GM23338 (cell line): Measurements from ENCODE around the gene ADGRL3. TPM values are rescaled to one million over a fixed set of nuclear protein-coding genes. Genes with fewer than 3 reads are reported as not detected.

ENCODE experiments used
- ATAC-seq: fragments of 200-7000 bp; cut with Tn5 transposase; 3 replicates; pipeline ENCODE4 v1.9.1; 2020
- DNase-seq: peaks from one replicate; pipeline ENCODE4 v3.0.0-alpha.2; 2015; ENCODE audit warnings: low spot score
- H2AFZ ChIP-seq: fragments of 200-600 bp; sonication (generic); 2 replicates; pipeline ENCODE4 v1.8.0; 2016; ENCODE audit warnings: antibody characterized with exemption, mild to moderate bottlenecking, moderate library complexity
- H3F3A ChIP-seq: fragments of 200-600 bp; sonication (generic); replicated peaks from 2 replicates; pipeline ENCODE4 v1.8.0; 2017; ENCODE audit warnings: antibody characterized with exemption, mixed run types, low read depth
- H3K27ac ChIP-seq: fragments of 200-600 bp; sonication (generic); 2 replicates; pipeline ENCODE4 v1.6.1; 2016; ENCODE audit warnings: low read depth
- H3K27me3 ChIP-seq: fragments of 200-600 bp; sonication (generic); 2 replicates; pipeline ENCODE4 v1.8.0; 2016; ENCODE audit warnings: mild to moderate bottlenecking, mixed run types, moderate library complexity; ENCODE audit not compliant: insufficient read depth
- H3K36me3 ChIP-seq: fragments of 200-600 bp; sonication (generic); 2 replicates; pipeline ENCODE4 v1.8.0; 2016; ENCODE audit warnings: mild to moderate bottlenecking; ENCODE audit not compliant: insufficient read depth
- H3K4me1 ChIP-seq: fragments of 200-600 bp; sonication (generic); 2 replicates; pipeline ENCODE4 v1.8.0; 2016; ENCODE audit warnings: mild to moderate bottlenecking, moderate library complexity; ENCODE audit not compliant: insufficient read depth
- H3K4me2 ChIP-seq: fragments of 200-600 bp; sonication (generic); 2 replicates; pipeline ENCODE4 v1.7.1; 2017; ENCODE audit warnings: mixed run types
- H3K4me3 ChIP-seq: fragments of 200-600 bp; sonication (generic); 2 replicates; pipeline ENCODE4 v1.6.1; 2016; ENCODE audit warnings: mixed run types
- H3K79me2 ChIP-seq: fragments of 200-600 bp; sonication (generic); replicated peaks from 2 replicates; pipeline ENCODE4 v1.8.0; 2017; ENCODE audit warnings: mild to moderate bottlenecking; ENCODE audit not compliant: insufficient read depth
- H3K9me2 ChIP-seq: fragments of 200-600 bp; sonication (generic); 2 replicates; pipeline ENCODE4 v1.8.0; 2017; ENCODE audit not compliant: insufficient read depth
- H4K20me1 ChIP-seq: fragments of 200-600 bp; sonication (generic); replicated peaks from 2 replicates; pipeline ENCODE4 v1.8.0; 2017; ENCODE audit warnings: mild to moderate bottlenecking; ENCODE audit not compliant: insufficient read depth
- H3K27ac Mint-ChIP-seq: 2 replicates; pipeline ENCODE4 v1.8.0; 2020; ENCODE audit warnings: inconsistent platforms, mild to moderate bottlenecking, moderate library complexity, mixed read lengths
- H3K27me3 Mint-ChIP-seq: 3 replicates; pipeline ENCODE4 v1.8.0; 2022; ENCODE audit warnings: low read depth, mild to moderate bottlenecking, moderate library complexity, mixed read lengths, inconsistent platforms; ENCODE audit not compliant: insufficient read depth, poor library complexity
- H3K36me3 Mint-ChIP-seq: 3 replicates; pipeline ENCODE4 v1.8.0; 2021; ENCODE audit warnings: low read depth, mild to moderate bottlenecking, inconsistent platforms, moderate library complexity, mixed read lengths
- H3K4me1 Mint-ChIP-seq: 3 replicates; pipeline ENCODE4 v1.8.0; 2020; ENCODE audit warnings: mild to moderate bottlenecking, inconsistent platforms, mixed read lengths
- H3K4me3 Mint-ChIP-seq: 3 replicates; pipeline ENCODE4 v1.8.0; 2021; ENCODE audit warnings: moderate library complexity, mild to moderate bottlenecking, inconsistent platforms, mixed read lengths
- H3K9me3 Mint-ChIP-seq: 3 replicates; pipeline ENCODE4 v1.8.0; 2020; ENCODE audit warnings: moderate library complexity, mild to moderate bottlenecking, inconsistent platforms, mixed read lengths
- CREB1 ChIP-seq: fragments of 250-450 bp; sonication (Bioruptor Pico); IDR thresholded peaks from 2 replicates; pipeline ENCODE4 v1.5.0; 2020; ENCODE audit warnings: low read depth, mild to moderate bottlenecking, moderate library complexity
- ETS1 ChIP-seq: IDR thresholded peaks from 2 replicates; pipeline ENCODE4 v1.6.1; 2016; ENCODE audit warnings: antibody characterized with exemption
- EZH2phosphoT487 ChIP-seq: fragments of 200-600 bp; sonication (generic); IDR thresholded peaks from one replicate; pipeline ENCODE4 v1.8.1; 2018; ENCODE audit warnings: antibody characterized with exemption; ENCODE audit not compliant: unreplicated experiment
- JUNB ChIP-seq: IDR thresholded peaks from one replicate; pipeline ENCODE4 v1.6.1; 2016; ENCODE audit warnings: antibody characterized with exemption; ENCODE audit not compliant: unreplicated experiment
- POLR2AphosphoS5 ChIP-seq: IDR thresholded peaks from 2 replicates; pipeline ENCODE4 v1.6.1; 2016; ENCODE audit warnings: antibody characterized with exemption, low read depth
- REST ChIP-seq: IDR thresholded peaks from one replicate; pipeline ENCODE4 v1.6.1; 2018; ENCODE audit warnings: antibody characterized with exemption; ENCODE audit not compliant: unreplicated experiment
- STAT1 ChIP-seq: IDR thresholded peaks from one replicate; pipeline ENCODE4 v1.6.1; 2016; ENCODE audit warnings: antibody characterized with exemption; ENCODE audit not compliant: unreplicated experiment
- ZNF114 ChIP-seq: fragments of 250-450 bp; sonication (Bioruptor Pico); IDR thresholded peaks from 2 replicates; pipeline ENCODE4 v1.5.0; 2020; ENCODE audit warnings: mild to moderate bottlenecking, moderate library complexity
- polyA plus RNA-seq: library from polyadenylated mRNA; unstranded; fragments of >200 nt; fragmentation: Nextera tagmentation; extraction: Ambion mirVana; gene quantifications from 2 replicates; pipeline ENCODE4 v1.2.1, GENCODE V29; 2016
- total RNA-seq: library from RNA; depleted of rRNA; stranded (reverse); fragments of >200 nt; shearing (Covaris generic); gene quantifications from 2 replicates; pipeline ENCODE4 v1.2.3, GENCODE V29; 2014

Gene ADGRL3
- total and polyA plus RNA-seq, 2 experiments from 2014 or later, result 9.7 to 16.5 TPM

- TF ChIP-seq ETS1 (no peak), CREB1 (CRISPR knock-in tag) (no peak), STAT1 (no peak)
Observed at GRCh38 chr4:61996943-61997342, 796.8 kb downstream of the ADGRL3 start (continued).

GRCh38 chr4:61997831-61998230 is 797.7 kb downstream of the ADGRL3 start:
- H3K4me2 ChIP-seq, result no peak overlapping the region
- H4K20me1 ChIP-seq, result no peaks in the 10 kb centered on the region
- no peaks in the 10 kb centered on the region for H3K9me3 Mint-ChIP-seq
- peaks cover 15% of the 10 kb centered on the region for H3K4me1 ChIP-seq
- no peaks in the 10 kb centered on the region for H3K27me3 Mint-ChIP-seq
- H3K4me3 Mint-ChIP-seq, result no peak overlapping the region
- H2AFZ ChIP-seq, result no peak overlapping the region
- H3K79me2 ChIP-seq, result no peaks in the 10 kb centered on the region
- H3K4me3 ChIP-seq, result no peak overlapping the region
- H3K27ac ChIP-seq, result no peak overlapping the region
- H3F3A ChIP-seq, result no peaks in the 10 kb centered on the region
- ATAC-seq (no peak), DNase-seq (no peak)
- H3K27ac Mint-ChIP-seq, result no peak overlapping the region
- H3K36me3 ChIP-seq, result no peaks in the 10 kb centered on the region
- no peaks in the 10 kb centered on the region for H3K27me3 ChIP-seq
- no peaks in the 10 kb centered on the region for H3K36me3 Mint-ChIP-seq
- H3K4me1 Mint-ChIP-seq, result peaks cover 23% of the 10 kb centered on the region
- TF ChIP-seq REST, result no peak
- no peak for TF ChIP-seq ZNF114 (CRISPR knock-in tag)
- H3K9me2 ChIP-seq, result no peaks in the 10 kb centered on the region

- ATAC-seq, result no peak
Observed at GRCh38 chr4:62003695-62004094, 803.6 kb downstream of the ADGRL3 start.

More at GRCh38 chr4:62003695-62004094, 803.6 kb downstream of the ADGRL3 start:
- no peaks in the 10 kb centered on the region for H3K9me3 Mint-ChIP-seq
- peaks cover 20% of the 10 kb centered on the region for H3K4me1 Mint-ChIP-seq
- no peak overlapping the region for H3K4me3 Mint-ChIP-seq
- H4K20me1 ChIP-seq, result no peaks in the 10 kb centered on the region
- TF ChIP-seq ZNF114 (CRISPR knock-in tag) (no peak), ETS1 (no peak), REST (no peak), JUNB (no peak), POLR2AphosphoS5 (no peak), EZH2phosphoT487 (no peak)
- H3K27me3 ChIP-seq, result no peaks in the 10 kb centered on the region
- H3K27ac ChIP-seq, result no peak overlapping the region
- H3F3A ChIP-seq, result no peaks in the 10 kb centered on the region
- H3K4me2 ChIP-seq, result no peak overlapping the region
- DNase-seq, result no peak
- peaks cover 19% of the 10 kb centered on the region for H3K4me1 ChIP-seq
- H3K4me3 ChIP-seq, result no peak overlapping the region
- H3K27ac Mint-ChIP-seq, result no peak overlapping the region
- no peaks in the 10 kb centered on the region for H3K79me2 ChIP-seq
- H2AFZ ChIP-seq, result no peak overlapping the region
- H3K9me2 ChIP-seq, result no peaks in the 10 kb centered on the region
- no peaks in the 10 kb centered on the region for H3K36me3 Mint-ChIP-seq
- H3K27me3 Mint-ChIP-seq, result no peaks in the 10 kb centered on the region
- H3K36me3 ChIP-seq, result no peaks in the 10 kb centered on the region
